K562 (cell line): Measurements from ENCODE around the gene SPTAN1. TPM values are rescaled to one million over a fixed set of nuclear protein-coding genes. Genes with fewer than 3 reads are reported as not detected.
"Not testable (repeated sequence)": the region's sequence is repeated elsewhere in the genome, so short reads cannot be mapped to it uniquely, and the experiment has no call there.

Experiments used
- ATAC-seq: fragments of 200-7000 bp; cut with Tn5 transposase; 3 replicates; pipeline ENCODE4 v1.9.1; 2020; ENCODE audit warnings: moderate library complexity
- BruUV-seq: library from RNA; stranded (reverse); fragments of 400-500 nt; replicated peaks from 2 replicates; lab custom pipeline; 2021; lab: Mats Ljungman, UMichigan
- CTCF ChIA-PET: fragments of 300-600 bp; formaldehyde crosslinking; extraction: SDS; loops from one replicate; lab custom pipeline; 2021; ENCODE audit warnings: low intra/inter-chr PET ratio; lab: Yijun Ruan, JAX
- POLR2A ChIA-PET: fragments of 300-600, 350-650 bp; sonication (Branson Sonifier 250); formaldehyde crosslinking; extraction: SDS; loops from one replicate; lab custom pipeline; 2021; ENCODE audit warnings: antibody characterized with exemption, inconsistent platforms; lab: Yijun Ruan, JAX
- DNase-seq, 4 experiments: peaks; one replicate each; pipeline versions ENCODE4 v3.0.0 to v3.0.0-alpha.2; 2011 to 2018; ENCODE audit warnings: low spot score in 3 of 4, mixed read lengths in 3 of 4; ENCODE audit errors: extremely low read depth in 1 of 4
- FAIRE-seq: peaks from 2 replicates; lab custom pipeline; 2011; peaks lifted over from hg19 to GRCh38; lab: Jason Lieb, UNC
- H2AFZ ChIP-seq: 2 replicates; pipeline ENCODE4 v1.6.0; 2011; ENCODE audit warnings: low read depth, low read length, control low read depth, inconsistent platforms
- H3K27ac ChIP-seq: fragments of 200-600 bp; 3 replicates; pipeline ENCODE4 v1.8.0; 2011; ENCODE audit warnings: low read depth, mild to moderate bottlenecking, control low read depth, inconsistent platforms, low read length, moderate library complexity, mixed read lengths; ENCODE audit errors: extremely low read depth
- H3K27me3 ChIP-seq, 2 experiments: fragments of 300-600 bp in 1 of 2; 2 replicates in 1 of 2; 3 replicates in 1 of 2; pipeline versions ENCODE4 v1.6.0 to v1.8.0; 2011; ENCODE audit warnings: inconsistent platforms in 2 of 2, low read length in 2 of 2, mild to moderate bottlenecking in 1 of 2, mixed read lengths in 1 of 2, moderate library complexity in 1 of 2; ENCODE audit not compliant: control insufficient read depth in 2 of 2, insufficient read depth in 2 of 2
- H3K36me3 ChIP-seq: fragments of 300-600 bp; 3 replicates; pipeline ENCODE4 v1.8.0; 2011; ENCODE audit warnings: mild to moderate bottlenecking, low read length, inconsistent platforms; ENCODE audit not compliant: control insufficient read depth, insufficient read depth
- H3K4me1 ChIP-seq, 2 experiments: fragments of 200-600 bp in 1 of 2; replicated peaks in 1 of 2; 2 replicates in 1 of 2; 3 replicates in 1 of 2; pipeline versions ENCODE4 v1.5.1 to v1.8.0; 2011; ENCODE audit warnings: inconsistent platforms in 2 of 2, low read length in 2 of 2, mild to moderate bottlenecking in 1 of 2, mixed read lengths in 1 of 2, moderate library complexity in 1 of 2; ENCODE audit not compliant: control insufficient read depth in 2 of 2, insufficient read depth in 2 of 2
- H3K4me2 ChIP-seq: 2 replicates; pipeline ENCODE4 v1.6.1; 2011; ENCODE audit warnings: low read length, control low read depth, inconsistent platforms, mixed read lengths; ENCODE audit not compliant: insufficient read depth
- H3K4me3 ChIP-seq: fragments of 200-600 bp; sonication (generic), shearing (Covaris generic); 2 replicates; pipeline ENCODE4 v1.5.1; 2016; ENCODE audit warnings: control low read depth, inconsistent platforms
- H3K79me2 ChIP-seq: fragments of 200-600 bp; 3 replicates; pipeline ENCODE4 v1.8.0; 2011; ENCODE audit warnings: low read length, inconsistent platforms; ENCODE audit not compliant: control insufficient read depth, insufficient read depth
- H3K9ac ChIP-seq, 2 experiments: 2 replicates each; pipeline versions ENCODE4 v1.6.0 to v1.6.1; 2011; ENCODE audit warnings: low read depth in 2 of 2, low read length in 2 of 2, control low read depth in 1 of 2, inconsistent platforms in 1 of 2, mild to moderate bottlenecking in 1 of 2, mixed read lengths in 1 of 2; ENCODE audit not compliant: insufficient read depth in 1 of 2
- H3K9me1 ChIP-seq: one replicate; pipeline ENCODE4 v1.6.0; 2011; ENCODE audit warnings: inconsistent platforms, mild to moderate bottlenecking, low read length, moderate library complexity; ENCODE audit not compliant: control insufficient read depth, insufficient read depth
- H3K9me3 ChIP-seq: replicated peaks from 2 replicates; pipeline ENCODE4 v1.5.1; 2011; ENCODE audit warnings: low read depth, low read length, inconsistent platforms; ENCODE audit not compliant: control insufficient read depth, insufficient read depth
- H4K20me1 ChIP-seq: replicated peaks from 2 replicates; pipeline ENCODE4 v1.6.1; 2011; ENCODE audit warnings: low read length, inconsistent platforms, mixed read lengths; ENCODE audit not compliant: control insufficient read depth, insufficient read depth
- ADNP ChIP-seq: fragments of 200-800 bp; sonication (Bioruptor generic); IDR thresholded peaks from 2 replicates; pipeline ENCODE4 v1.6.1; 2016; ENCODE audit warnings: missing genetic modification characterization, missing compliant biosample characterization
- ARID1B ChIP-seq: fragments of 450-650 bp; IDR thresholded peaks from 2 replicates; pipeline ENCODE4 v1.6.1; 2016; ENCODE audit warnings: antibody characterized with exemption, mild to moderate bottlenecking, inconsistent platforms
- BHLHE40 ChIP-seq: IDR thresholded peaks from 2 replicates; pipeline ENCODE4 v1.6.1; 2011; ENCODE audit warnings: low read length, improper control_type of control experiment
- CBFA2T3 ChIP-seq: fragments of 450-650 bp; IDR thresholded peaks from 2 replicates; pipeline ENCODE4 v1.6.1; 2017
- DPF2 ChIP-seq: fragments of 450-650 bp; IDR thresholded peaks from 2 replicates; pipeline ENCODE4 v1.6.1; 2016
- HES1 ChIP-seq: fragments of 450-650 bp; IDR thresholded peaks from 2 replicates; pipeline ENCODE4 v1.6.1; 2016; ENCODE audit warnings: low read depth, mild to moderate bottlenecking, moderate library complexity
- KDM1A ChIP-seq, 2 experiments: fragments of 450-650 bp; IDR thresholded peaks; 2 replicates each; pipeline ENCODE4 v1.6.1; 2016; ENCODE audit warnings: mild to moderate bottlenecking in 2 of 2
- L3MBTL2 ChIP-seq: fragments of 450-650 bp; IDR thresholded peaks from 2 replicates; pipeline ENCODE4 v1.6.1; 2016; ENCODE audit warnings: mild to moderate bottlenecking, moderate library complexity
- MEIS2 ChIP-seq: fragments of 450-650 bp; IDR thresholded peaks from 2 replicates; pipeline ENCODE4 v1.6.1; 2014; ENCODE audit warnings: mild to moderate bottlenecking; ENCODE audit not compliant: partially characterized antibody
- NFIC ChIP-seq: fragments of 450-650 bp; IDR thresholded peaks from 2 replicates; pipeline ENCODE4 v1.6.1; 2017; ENCODE audit warnings: mild to moderate bottlenecking, inconsistent platforms
- PBX2 ChIP-seq, 2 experiments: IDR thresholded peaks in 1 of 2; conservative IDR thresholded peaks in 1 of 2; 2 replicates each; pipeline ENCODE4 v1.6.1; 2016; ENCODE audit warnings: low read depth in 2 of 2, mild to moderate bottlenecking in 1 of 2, missing compliant biosample characterization in 1 of 2, missing genetic modification characterization in 1 of 2, moderate library complexity in 1 of 2
- RCOR1 ChIP-seq, 2 experiments: IDR thresholded peaks; 2 replicates each; pipeline ENCODE4 v1.6.1; 2012; ENCODE audit warnings: low read depth in 2 of 2, low read length in 2 of 2, borderline replicate concordance in 1 of 2, improper control_type of control experiment in 1 of 2
- SMARCA4 ChIP-seq: fragments of 450-650 bp; IDR thresholded peaks from 2 replicates; pipeline ENCODE4 v1.6.1; 2016
- WGBS: fragments of 100-300 bp; shearing (Covaris generic); methylation state at CpG from one replicate; pipeline ENCODE4 v1.1.6; 2016; ENCODE audit warnings: low coverage, mixed read lengths; ENCODE audit not compliant: insufficient coverage; ENCODE audit errors: missing lambda C conversion rate; 5-methylcytosine and 5-hydroxymethylcytosine counted together
- in situ Hi-C: fragments of 300-500 bp; cut with MboI; formaldehyde crosslinking; loops from 4 replicates; pipeline ENCODE4 v1.15.0; 2018; ENCODE audit warnings: inconsistent platforms, mixed read lengths
- intact Hi-C: fragments of 100-400 bp; cut with micrococcal nuclease; formaldehyde crosslinking; loops from 2 replicates; pipeline ENCODE4 v1.14.2; 2022
- polyA plus RNA-seq, 8 experiments: library from polyadenylated mRNA; depleted of rRNA in 4 of 8; stranded (reverse) in 5 of 8; unstranded in 3 of 8; fragments of >200 nt; fragmentation: Nextera tagmentation in 2 of 8; fragmentation: Illumina TruSeq in 1 of 8; extraction: Ambion mirVana in 2 of 8; extraction: Trizol in 1 of 8; gene quantifications; 2 replicates each; pipeline versions ENCODE4 v1.2.1 to v1.2.3, GENCODE V29; 2011 to 2014; ENCODE audit warnings: inconsistent platforms in 1 of 8, missing spikeins in 1 of 8
- total RNA-seq, 7 experiments: library from RNA; depleted of rRNA in 6 of 7; stranded (reverse); fragments of >200 nt in 6 of 7; fragmentation: Illumina TruSeq in 2 of 7; extraction: Trizol in 2 of 7; gene quantifications; 2 replicates each; pipeline versions ENCODE4 v1.2.1 to v1.2.3, GENCODE V29; 2011 to 2021; ENCODE audit warnings: low replicate concordance in 1 of 7
- TF ChIP-seq, protein P1 (sequence below): fragments of 450-650 bp; IDR thresholded peaks from 2 replicates; pipeline ENCODE4 v1.6.1; 2016

The SPTAN1 gene
- total and polyA plus RNA-seq, 9 of the 15 experiments (the other 6 are each of a cell fraction or from before 2014, with no cell fraction given), result 1.5 to 13.5 (median 6.8) TPM

GRCh38 chr9:128585155-128585554 is 32.8 kb downstream of the SPTAN1 start:
- H3K27me3 ChIP-seq; H3K4me1 ChIP-seq; H3K9me1 ChIP-seq; H4K20me1 ChIP-seq; H3K27ac ChIP-seq; intact Hi-C loops; H3K4me3 ChIP-seq; in situ Hi-C loops; H3K9me3 ChIP-seq; H3K36me3 ChIP-seq; H3K79me2 ChIP-seq; H2AFZ ChIP-seq; H3K4me2 ChIP-seq; BruUV-seq; H3K9ac ChIP-seq; TF ChIP-seq PBX2 (CRISPR knock-in tag; IDR thresholded peaks at IDR 0.05; ENCODE audit: low read depth): not testable (repeated sequence)
- TF ChIP-seq ARID1B (peak; percentile 49), PBX2 (tag; conservative IDR thresholded peaks at IDR 0.05; ENCODE audit: low read depth) (peak; percentile 53), MEIS2 (peak; percentile 52), L3MBTL2 (peak; percentile 39; the same call in 1 of the 2 replicates), CBFA2T3 (peak; percentile 48), NFIC (peak; percentile 73), SMARCA4 (0 out of 2 replicates have a peak, but pooled peaks have one; percentile 19), RCOR1 (IDR thresholded peaks at IDR 0.05; ENCODE audit: borderline replicate concordance in 1 of 2, low read depth in 2 of 2, low read length in 2 of 2) (0 out of 4 replicates have a peak, but pooled peaks of 1 of the 2 experiments have one; percentile 22), ADNP (tag) (peak; percentile 79), KDM1A (IDR thresholded peaks at IDR 0.05) (0 out of 4 replicates have a peak, but pooled peaks of 1 of the 2 experiments have one; percentile 39), BHLHE40 (peak; percentile 96), DPF2 (peak; percentile 25; the same call in 1 of the 2 replicates), HES1 (0 out of 2 replicates have a peak, but pooled peaks have one; percentile 49)
- TF ChIP-seq, protein P1, sequence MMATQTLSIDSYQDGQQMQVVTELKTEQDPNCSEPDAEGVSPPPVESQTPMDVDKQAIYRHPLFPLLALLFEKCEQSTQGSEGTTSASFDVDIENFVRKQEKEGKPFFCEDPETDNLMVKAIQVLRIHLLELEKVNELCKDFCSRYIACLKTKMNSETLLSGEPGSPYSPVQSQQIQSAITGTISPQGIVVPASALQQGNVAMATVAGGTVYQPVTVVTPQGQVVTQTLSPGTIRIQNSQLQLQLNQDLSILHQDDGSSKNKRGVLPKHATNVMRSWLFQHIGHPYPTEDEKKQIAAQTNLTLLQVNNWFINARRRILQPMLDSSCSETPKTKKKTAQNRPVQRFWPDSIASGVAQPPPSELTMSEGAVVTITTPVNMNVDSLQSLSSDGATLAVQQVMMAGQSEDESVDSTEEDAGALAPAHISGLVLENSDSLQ, result peak; percentile 30; the same call in 1 of the 2 replicates
- WGBS, result 11% methylated on average over 8 of the region's 8 CpGs
- ChIA-PET CTCF (interaction anchor here (0.6 kb wide), 1 partner anchor 82 kb away, joined by 4 read pairs; no protein-coding TSS in a partner anchor), POLR2A (interaction anchor here (1.0 kb wide), 1 partner anchor 10 kb away, joined by 5 read pairs; no protein-coding TSS in a partner anchor)
- peak; percentile 67; the same call in 2 of the 3 replicates for ATAC-seq
- FAIRE-seq, result peak; percentile 58
- DNase-seq, result peak in 2 of 4 experiments; percentile 39 to 41
